Superior temporal gyrus (tissue), 1 donor: ENCODE results near the gene CCL22.

ENCODE experiments used
- DNase-seq: peaks from one replicate; pipeline ENCODE4 v3.0.0-alpha.2; 2016; ENCODE audit errors: extremely low spot score

The CCL22 gene

GRCh38 chr16:57376313-57376818 is 17.8 kb downstream of the CCL22 start:
- no peak for DNase-seq

- no peak for DNase-seq
Observed at GRCh38 chr16:57377080-57377841, 18.7 kb downstream of the CCL22 start.

DNA sequence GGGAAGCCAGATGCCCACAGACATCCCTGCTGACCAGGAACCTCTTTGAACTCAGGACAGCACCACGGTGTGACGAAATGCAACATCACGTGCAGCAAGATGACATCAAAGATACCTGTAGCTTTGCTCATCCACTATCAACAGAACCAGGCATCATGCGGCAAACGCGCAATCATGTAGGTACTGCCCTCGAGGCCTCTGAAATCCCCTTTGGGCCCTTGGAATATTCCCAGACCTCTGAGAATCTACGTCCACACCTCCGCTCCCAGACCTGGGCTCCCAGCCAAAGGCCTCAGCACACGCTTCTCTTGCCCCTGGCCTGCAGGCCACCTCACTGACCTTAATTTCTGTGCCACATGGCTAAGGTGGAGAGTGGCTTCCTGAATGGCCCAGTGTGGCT is 21.0 kb downstream of the CCL22 start:
- DNase-seq = no peak

GRCh38 chr16:57380671-57381462 is 22.3 kb downstream of the CCL22 start:
- no peak for DNase-seq

GRCh38 chr16:57381791-57382534 is 23.4 kb downstream of the CCL22 start:
- no peak for DNase-seq

DNA sequence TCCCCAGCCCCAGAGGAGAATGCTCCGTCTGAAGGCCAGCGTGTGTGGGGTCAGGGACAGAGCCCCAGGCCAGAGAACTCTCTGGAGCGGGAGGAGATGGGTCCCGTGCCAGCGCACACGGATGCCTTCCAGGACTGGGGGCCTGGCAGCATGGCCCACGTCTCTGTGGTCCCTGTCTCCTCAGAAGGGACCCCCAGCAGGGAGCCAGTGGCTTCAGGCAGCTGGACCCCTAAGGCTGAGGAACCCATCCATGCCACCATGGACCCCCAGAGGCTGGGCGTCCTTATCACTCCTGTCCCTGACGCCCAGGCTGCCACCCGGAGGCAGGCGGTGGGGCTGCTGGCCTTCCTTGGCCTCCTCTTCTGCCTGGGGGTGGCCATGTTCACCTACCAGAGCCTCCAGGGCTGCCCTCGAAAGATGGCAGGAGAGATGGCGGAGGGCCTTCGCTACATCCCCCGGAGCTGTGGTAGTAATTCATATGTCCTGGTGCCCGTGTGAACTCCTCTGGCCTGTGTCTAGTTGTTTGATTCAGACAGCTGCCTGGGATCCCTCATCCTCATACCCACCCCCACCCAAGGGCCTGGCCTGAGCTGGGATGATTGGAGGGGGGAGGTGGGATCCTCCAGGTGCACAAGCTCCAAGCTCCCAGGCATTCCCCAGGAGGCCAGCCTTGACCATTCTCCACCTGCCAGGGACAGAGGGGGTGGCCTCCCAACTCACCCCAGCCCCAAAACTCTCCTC is 24.1 kb downstream of the CCL22 start:
- DNase-seq = no peak

DNA sequence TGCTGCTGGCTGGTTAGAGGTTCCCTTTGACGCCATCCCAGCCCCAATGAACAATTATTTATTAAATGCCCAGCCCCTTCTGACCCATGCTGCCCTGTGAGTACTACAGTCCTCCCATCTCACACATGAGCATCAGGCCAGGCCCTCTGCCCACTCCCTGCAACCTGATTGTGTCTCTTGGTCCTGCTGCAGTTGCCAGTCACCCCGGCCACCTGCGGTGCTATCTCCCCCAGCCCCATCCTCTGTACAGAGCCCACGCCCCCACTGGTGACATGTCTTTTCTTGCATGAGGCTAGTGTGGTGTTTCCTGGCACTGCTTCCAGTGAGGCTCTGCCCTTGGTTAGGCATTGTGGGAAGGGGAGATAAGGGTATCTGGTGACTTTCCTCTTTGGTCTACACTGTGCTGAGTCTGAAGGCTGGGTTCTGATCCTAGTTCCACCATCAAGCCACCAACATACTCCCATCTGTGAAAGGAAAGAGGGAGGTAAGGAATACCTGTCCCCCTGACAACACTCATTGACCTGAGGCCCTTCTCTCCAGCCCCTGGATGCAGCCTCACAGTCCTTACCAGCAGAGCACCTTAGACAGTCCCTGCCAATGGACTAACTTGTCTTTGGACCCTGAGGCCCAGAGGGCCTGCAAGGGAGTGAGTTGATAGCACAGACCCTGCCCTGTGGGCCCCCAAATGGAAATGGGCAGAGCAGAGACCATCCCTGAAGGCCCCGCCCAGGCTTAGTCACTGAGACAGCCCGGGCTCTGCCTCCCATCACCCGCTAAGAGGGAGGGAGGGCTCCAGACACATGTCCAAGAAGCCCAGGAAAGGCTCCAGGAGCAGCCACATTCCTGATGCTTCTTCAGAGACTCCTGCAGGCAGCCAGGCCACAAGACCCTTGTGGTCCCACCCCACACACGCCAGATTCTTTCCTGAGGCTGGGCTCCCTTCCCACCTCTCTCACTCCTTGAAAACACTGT is 25.0 kb downstream of the CCL22 start:
- no peak for DNase-seq

DNA sequence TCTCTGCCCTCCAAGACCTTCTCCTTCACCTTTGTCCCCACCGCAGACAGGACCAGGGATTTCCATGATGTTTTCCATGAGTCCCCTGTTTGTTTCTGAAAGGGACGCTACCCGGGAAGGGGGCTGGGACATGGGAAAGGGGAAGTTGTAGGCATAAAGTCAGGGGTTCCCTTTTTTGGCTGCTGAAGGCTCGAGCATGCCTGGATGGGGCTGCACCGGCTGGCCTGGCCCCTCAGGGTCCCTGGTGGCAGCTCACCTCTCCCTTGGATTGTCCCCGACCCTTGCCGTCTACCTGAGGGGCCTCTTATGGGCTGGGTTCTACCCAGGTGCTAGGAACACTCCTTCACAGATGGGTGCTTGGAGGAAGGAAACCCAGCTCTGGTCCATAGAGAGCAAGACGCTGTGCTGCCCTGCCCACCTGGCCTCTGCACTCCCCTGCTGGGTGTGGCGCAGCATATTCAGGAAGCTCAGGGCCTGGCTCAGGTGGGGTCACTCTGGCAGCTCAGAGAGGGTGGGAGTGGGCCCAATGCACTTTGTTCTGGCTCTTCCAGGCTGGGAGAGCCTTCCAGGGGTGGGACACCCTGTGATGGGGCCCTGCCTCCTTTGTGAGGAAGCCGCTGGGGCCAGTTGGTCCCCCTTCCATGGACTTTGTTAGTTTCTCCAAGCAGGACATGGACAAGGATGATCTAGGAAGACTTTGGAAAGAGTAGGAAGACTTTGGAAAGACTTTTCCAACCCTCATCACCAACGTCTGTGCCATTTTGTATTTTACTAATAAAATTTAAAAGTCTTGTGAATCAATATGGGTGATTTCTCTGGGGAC is 25.9 kb downstream of the CCL22 start:
- DNase-seq = no peak

DNA sequence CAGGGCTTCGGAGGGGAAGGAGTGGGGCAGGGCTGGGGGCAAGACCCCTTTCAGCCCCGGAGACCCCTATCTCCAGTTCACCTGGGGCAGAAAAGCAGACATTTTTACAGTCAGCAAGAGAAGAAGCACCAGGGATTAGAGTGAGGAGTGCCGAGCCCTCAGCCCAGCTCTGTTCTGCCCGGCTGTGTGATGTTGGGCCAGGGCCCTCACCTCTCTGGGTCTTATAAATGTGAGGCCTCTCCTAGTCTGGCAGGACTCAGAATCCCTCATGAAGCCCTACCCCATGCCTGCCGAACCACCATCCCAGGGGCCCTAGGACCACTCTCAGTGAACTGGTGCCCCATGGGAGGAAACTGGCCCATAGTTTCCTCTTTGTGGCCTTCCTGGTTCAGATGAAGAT is 26.5 kb downstream of the CCL22 start:
- DNase-seq = no peak

- DNase-seq = no peak
Observed at GRCh38 chr16:57386381-57386951, 27.9 kb downstream of the CCL22 start.

DNA sequence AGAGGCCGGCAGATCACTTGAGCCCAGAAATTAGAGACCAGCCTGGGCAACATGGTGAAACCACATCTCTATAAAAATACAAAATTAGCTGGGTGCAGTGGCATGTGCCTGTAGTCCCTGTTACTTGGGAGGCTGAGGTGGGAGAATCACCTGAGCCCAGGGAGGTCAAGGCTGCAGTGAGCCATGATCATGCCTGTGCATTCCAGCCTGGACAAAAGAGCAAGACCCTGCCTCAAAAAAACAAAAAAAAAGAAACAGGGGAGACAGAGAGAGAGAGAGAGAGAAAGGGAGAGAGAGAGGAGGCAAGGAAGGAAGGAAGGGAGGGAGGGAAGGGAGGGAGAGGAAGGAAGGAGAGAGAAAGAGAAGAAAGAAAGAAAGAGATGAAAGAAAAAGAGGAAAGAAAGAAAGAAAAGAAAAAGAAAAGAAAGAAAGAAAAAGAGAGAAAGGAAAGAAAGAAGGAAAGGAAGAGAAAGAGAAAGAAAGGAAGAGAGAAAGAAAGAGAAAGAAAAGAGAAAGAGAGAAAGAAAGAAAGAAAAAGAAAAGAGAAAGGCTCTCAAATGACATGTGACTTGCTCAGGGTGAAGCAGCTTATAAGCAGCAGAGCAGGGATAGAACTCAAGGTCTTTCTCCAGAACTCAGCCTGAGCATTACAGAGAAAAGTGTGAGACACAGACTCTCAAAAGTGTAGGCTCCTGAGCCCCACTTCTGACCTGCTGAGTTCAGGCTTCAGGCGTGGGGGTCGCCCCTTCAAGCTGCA is 29.2 kb downstream of the CCL22 start:
- no peak for DNase-seq

DNA sequence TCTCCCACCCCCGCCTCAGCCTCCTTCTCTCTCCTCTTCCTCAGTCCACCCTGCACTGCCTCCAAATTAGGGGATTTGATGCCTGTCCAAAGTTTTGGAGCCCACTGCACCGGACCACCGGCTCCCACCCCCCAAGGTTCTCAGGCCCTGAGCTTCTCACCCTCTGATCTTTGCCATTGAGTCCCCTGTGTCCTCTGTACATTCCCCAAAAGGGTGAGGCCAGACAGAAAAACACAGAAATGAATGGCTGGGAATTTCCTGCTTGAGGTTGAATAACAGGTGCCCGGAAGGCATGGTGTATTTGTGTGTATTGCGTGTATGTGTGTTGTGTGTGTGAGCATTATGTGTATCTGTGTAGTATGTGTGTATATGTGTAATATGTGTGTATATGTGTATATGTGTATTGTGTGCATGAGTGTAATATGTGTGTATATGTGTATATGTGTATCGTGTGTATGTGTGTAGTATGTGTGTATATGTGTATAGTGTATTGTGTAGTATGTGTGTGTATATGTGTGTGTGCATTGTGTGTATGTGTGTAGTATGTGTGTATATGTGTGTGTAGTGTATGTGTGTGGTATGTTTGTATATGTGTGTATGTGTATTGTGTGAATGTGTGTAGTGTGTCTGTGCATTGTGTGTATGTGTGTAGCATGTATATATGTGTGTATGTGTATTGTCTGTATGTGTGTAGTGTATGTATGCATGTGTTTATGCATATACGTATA is 29.9 kb downstream of the CCL22 start:
- no peak for DNase-seq

- DNase-seq = no peak
Observed at GRCh38 chr16:57389087-57389468, 30.5 kb downstream of the CCL22 start.

DNA sequence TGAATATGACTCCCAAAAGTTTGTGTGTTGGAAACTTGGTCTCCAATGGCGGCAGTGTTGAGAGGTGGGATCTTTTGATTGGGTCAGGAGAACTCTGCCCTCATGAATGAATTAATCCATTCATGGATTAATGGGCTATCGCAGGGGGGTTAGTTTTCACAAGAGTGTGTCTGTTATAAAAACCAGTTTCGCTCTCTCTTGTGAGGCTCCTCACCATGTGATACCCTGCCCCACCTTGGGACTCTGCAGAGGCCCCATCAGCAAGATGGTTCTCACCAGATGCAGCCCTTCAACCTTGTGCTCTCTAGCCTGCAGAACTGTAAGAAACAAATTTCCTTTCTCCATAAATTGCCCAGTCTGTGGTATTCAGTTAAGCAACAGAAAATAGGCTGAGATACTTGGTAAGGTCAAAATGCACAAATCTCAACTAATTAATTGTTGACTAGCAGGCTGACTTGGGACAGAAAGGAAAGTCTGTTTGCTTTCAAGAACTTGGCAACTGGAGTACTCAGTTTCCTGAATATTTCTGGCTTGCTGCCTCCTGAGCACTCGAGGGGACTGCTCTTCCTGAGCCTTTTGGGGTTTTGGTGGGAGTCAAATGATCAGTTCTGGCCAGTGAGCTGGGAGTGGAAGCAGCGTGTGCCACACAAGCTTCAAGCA is 32.2 kb downstream of the CCL22 start:
- DNase-seq = no peak

- DNase-seq = no peak
Observed at GRCh38 chr16:57391300-57391699, 32.7 kb downstream of the CCL22 start.

DNA sequence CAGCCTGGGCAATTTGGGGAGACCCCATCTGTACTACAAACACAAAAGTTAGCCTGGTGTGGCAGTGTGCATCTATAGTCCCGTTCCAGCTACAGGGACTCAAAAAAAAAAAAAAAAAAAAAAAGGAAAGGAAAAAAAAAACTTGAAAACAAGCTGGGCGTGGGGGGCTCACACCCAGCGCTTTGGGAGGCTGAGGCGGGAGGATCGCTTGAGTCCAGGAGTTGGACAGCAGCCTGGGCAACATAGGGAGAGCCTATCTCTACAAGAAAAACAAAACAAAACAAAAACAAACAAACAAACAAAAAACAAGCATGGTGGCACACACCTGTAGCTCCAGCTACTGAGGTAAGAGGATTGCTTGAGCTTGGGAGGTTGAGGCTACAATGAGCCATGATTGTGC is 33.1 kb downstream of the CCL22 start:
- no peak for DNase-seq

GRCh38 chr16:57392694-57393093 is 34.1 kb downstream of the CCL22 start:
- DNase-seq = no peak
